Colonic mucosa (tissue), 4 donors: ENCODE measurements around the gene LIN28B. TPM values are rescaled to one million over a fixed set of nuclear protein-coding genes. Genes with fewer than 3 reads are reported as not detected.

ENCODE experiments used
- DNase-seq: peaks from one replicate; pipeline ENCODE4 v3.0.0-alpha.2; 2020
- H3K27ac ChIP-seq: fragments of 200-600 bp; one replicate; pipeline ENCODE4 v1.8.0; 2021
- H3K27me3 ChIP-seq: fragments of 200-600 bp; one replicate; pipeline ENCODE4 v1.8.0; 2021
- H3K36me3 ChIP-seq: fragments of 200-600 bp; one replicate; pipeline ENCODE4 v1.8.0; 2021
- H3K4me1 ChIP-seq: fragments of 200-600 bp; one replicate; pipeline ENCODE4 v1.8.0; 2021; ENCODE audit warnings: mild to moderate bottlenecking
- H3K4me3 ChIP-seq: fragments of 200-600 bp; one replicate; pipeline ENCODE4 v1.8.0; 2021
- H3K9ac ChIP-seq, 2 donors: one replicate each; pipeline ENCODE4 v1.7.0; 2013; ENCODE audit warnings: control low read depth in 2 of 2, low read depth in 2 of 2, low read length in 2 of 2
- H3K9me3 ChIP-seq: fragments of 200-600 bp; one replicate; pipeline ENCODE4 v1.8.0; 2021
- CTCF ChIP-seq: fragments of 200-600 bp; IDR thresholded peaks from one replicate; pipeline ENCODE4 v1.8.0; 2022; ENCODE audit warnings: antibody characterized with exemption, mild to moderate bottlenecking
- intact Hi-C: fragments of 100-400 bp; cut with DNase I; formaldehyde crosslinking; loops from one replicate; pipeline ENCODE4 v1.14.1; 2022
- total RNA-seq, 2 donors: library from RNA; stranded (reverse); fragmentation: NEBNext Ultra II Directional in 1 of 2; extraction: Animal tissue kit (Norgen Biotek cat#: 25700) in 1 of 2; gene quantifications; one replicate each; pipeline ENCODE4 v1.2.1, GENCODE V29; 2021
- donor health status: healthy.
- donor health status: DM: no; HTN: no; CAD: no.
- donor health status: DM: no; HTN: no; CAD: no.

LIN28B gene
- total RNA-seq, 2 donors from 2014 or later, result 0.12 TPM; not detected in 1

GRCh38 chr6:104954190-104954797 is 2.6 kb upstream of the LIN28B start:
- Histone ChIP-seq H3K27me3 (peaks cover 47% of the 10 kb centered on the region), H3K4me3 (no peak overlapping the region), H3K36me3 (no peaks in the 10 kb centered on the region), H3K9me3 (no peaks in the 10 kb centered on the region), H3K27ac (no peak overlapping the region), H3K9ac (no peak overlapping the region), H3K4me1 (no peaks in the 10 kb centered on the region)
- no peak for TF ChIP-seq CTCF
- no peak for DNase-seq
- intact Hi-C loops, result no loop called here

DNA sequence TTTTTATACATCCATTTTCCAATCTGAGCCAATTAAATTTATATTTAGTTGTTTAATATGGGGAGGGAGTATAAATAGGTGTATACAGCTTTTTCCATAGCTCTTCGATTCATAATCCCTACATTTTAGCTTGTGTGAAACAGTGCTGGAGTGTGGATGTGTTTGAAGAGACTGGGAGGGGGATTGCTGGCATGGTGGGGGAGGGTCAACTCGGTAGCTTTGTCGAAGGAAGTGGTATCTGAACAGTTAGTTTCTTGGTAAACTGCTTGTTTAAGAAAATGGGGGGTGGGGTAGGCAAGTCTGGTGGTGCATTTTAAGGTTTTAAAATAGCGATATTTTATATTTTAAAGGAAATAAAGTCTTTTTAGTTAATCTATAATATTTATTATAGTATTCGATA is 1.4 kb upstream of the LIN28B start:
- Histone ChIP-seq H3K9ac (no peak overlapping the region), H3K9me3 (no peaks in the 10 kb centered on the region), H3K4me3 (no peak overlapping the region), H3K4me1 (no peaks in the 10 kb centered on the region), H3K27ac (no peak overlapping the region), H3K27me3 (peaks cover 47% of the 10 kb centered on the region), H3K36me3 (no peaks in the 10 kb centered on the region)
- intact Hi-C loops, result no loop called here
- TF ChIP-seq CTCF, result no peak
- no peak for DNase-seq

DNA sequence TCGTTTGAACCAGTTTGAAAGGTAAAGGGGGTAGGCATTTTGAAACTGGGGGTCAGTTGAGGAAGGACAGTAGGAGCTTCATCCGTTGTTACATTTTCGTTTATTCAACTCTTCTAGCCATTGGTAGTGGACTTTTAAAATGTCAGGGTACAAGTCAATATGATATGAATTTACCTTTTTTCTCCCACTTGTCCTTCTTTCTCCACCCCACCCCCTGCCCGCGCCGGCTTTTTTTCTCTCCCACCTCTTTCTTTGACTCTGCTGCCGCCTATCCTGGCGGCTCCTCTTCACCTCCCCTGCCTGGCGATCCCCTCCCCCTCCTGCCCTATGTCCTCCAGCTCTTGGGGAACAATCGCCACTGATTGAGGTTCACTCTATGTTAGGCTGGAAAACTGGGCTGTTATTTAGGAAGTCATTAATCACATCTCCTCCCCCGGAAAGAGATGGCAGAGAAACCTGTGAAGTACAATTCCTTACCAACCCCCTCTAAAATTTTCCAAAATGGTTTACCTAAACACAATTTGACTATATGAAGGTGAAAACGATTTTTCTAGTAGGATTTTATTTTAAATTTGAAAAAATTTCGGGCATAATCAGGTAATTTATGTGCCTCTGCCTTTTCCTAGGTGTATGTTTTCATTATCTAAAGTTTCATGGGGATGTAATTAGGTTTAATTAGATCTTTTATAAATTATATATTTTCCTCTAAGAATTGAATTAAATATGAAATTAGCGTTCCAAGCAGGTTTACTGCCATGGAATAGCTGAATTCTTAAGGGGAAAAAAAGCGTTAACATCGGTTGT is 778 bp upstream of the LIN28B start:
- Histone ChIP-seq H3K4me1 (no peaks in the 10 kb centered on the region), H3K9me3 (no peaks in the 10 kb centered on the region), H3K27me3 (peaks cover 47% of the 10 kb centered on the region), H3K9ac (no peak overlapping the region), H3K4me3 (no peak overlapping the region), H3K27ac (no peak overlapping the region), H3K36me3 (no peaks in the 10 kb centered on the region)
- DNase-seq, result no peak
- TF ChIP-seq CTCF, result no peak
- intact Hi-C loops, result no loop called here

- intact Hi-C loops, result no loop called here
Measured at GRCh38 chr6:104957301-104958177, 632 bp downstream of the LIN28B start.

More at GRCh38 chr6:104957301-104958177, 632 bp downstream of the LIN28B start:
- H3K9me3 ChIP-seq, result no peaks in the 10 kb centered on the region
- DNase-seq, result no peak
- no peak overlapping the region for H3K9ac ChIP-seq
- no peaks in the 10 kb centered on the region for H3K4me1 ChIP-seq
- no peak overlapping the region for H3K27ac ChIP-seq
- no peak for TF ChIP-seq CTCF
- no peaks in the 10 kb centered on the region for H3K36me3 ChIP-seq
- H3K4me3 ChIP-seq, result no peak overlapping the region
- H3K27me3 ChIP-seq, result peaks cover 35% of the 10 kb centered on the region
